Upper lobe of right lung (tissue), 1 donor: ENCODE measurements around the gene AGAP9. TPM values are rescaled to one million over a fixed set of nuclear protein-coding genes. Genes with fewer than 3 reads are reported as not detected.
"Not testable (repeated sequence)": the region's sequence is repeated elsewhere in the genome, so short reads cannot be mapped to it uniquely, and the experiment has no call there.

Experiments
- ATAC-seq: fragments of 200-7000 bp; cut with Tn5 transposase; one replicate; pipeline ENCODE4 v1.9.1; 2020; ENCODE audit warnings: mild to moderate bottlenecking, moderate library complexity
- DNase-seq: peaks from one replicate; pipeline ENCODE4 v3.0.0-alpha.2; 2020
- H3K27ac ChIP-seq: fragments of 200-600 bp; one replicate; pipeline ENCODE4 v1.8.0; 2022
- H3K27me3 ChIP-seq: fragments of 200-600 bp; one replicate; pipeline ENCODE4 v1.8.0; 2022; ENCODE audit warnings: mild to moderate bottlenecking
- H3K36me3 ChIP-seq: fragments of 200-600 bp; one replicate; pipeline ENCODE4 v1.8.0; 2022
- H3K4me1 ChIP-seq: fragments of 200-600 bp; one replicate; pipeline ENCODE4 v1.8.0; 2022
- H3K4me3 ChIP-seq: fragments of 200-600 bp; one replicate; pipeline ENCODE4 v1.8.0; 2022; ENCODE audit warnings: mild to moderate bottlenecking
- H3K9me3 ChIP-seq: fragments of 200-600 bp; one replicate; pipeline ENCODE4 v1.8.0; 2022
- CTCF ChIP-seq: fragments of 200-600 bp; IDR thresholded peaks from one replicate; pipeline ENCODE4 v1.8.0; 2022; ENCODE audit warnings: antibody characterized with exemption
- intact Hi-C: fragments of 100-400 bp; cut with DNase I; formaldehyde crosslinking; loops from one replicate; pipeline ENCODE4 v1.11.0; 2022
- total RNA-seq: library from RNA; stranded (reverse); fragmentation: NEBNext Ultra II Directional; extraction: Animal tissue kit (Norgen Biotek cat#: 25700); gene quantifications from one replicate; pipeline ENCODE4 v1.2.1, GENCODE V29; 2021
- donor health status: DM: no; HTN: yes; CAD: no; lungs with severe emphysema.

AGAP9 gene
- total RNA-seq, 1 donor from 2014 or later, result 6.0 TPM

- Histone ChIP-seq H3K4me1 (no peaks in the 10 kb centered on the region), H3K27ac (no peak overlapping the region), H3K4me3 (no peak overlapping the region), H3K36me3 (no peaks in the 10 kb centered on the region), H3K9me3 (no peaks in the 10 kb centered on the region), H3K27me3 (no peaks in the 10 kb centered on the region)
- no peak for ATAC-seq
- no peak for TF ChIP-seq CTCF
- intact Hi-C loops, result no loop called here
- peak; percentile 54 for DNase-seq
Measured at GRCh38 chr10:47456079-47456785, 67.2 kb downstream of the AGAP9 start.

- H3K27me3 ChIP-seq, H3K27ac ChIP-seq, intact Hi-C loops, H3K4me1 ChIP-seq, H3K36me3 ChIP-seq, H3K9me3 ChIP-seq, DNase-seq, H3K4me3 ChIP-seq, ATAC-seq: not testable (repeated sequence)
Measured at GRCh38 chr10:47455350-47456078, 67.9 kb downstream of the AGAP9 start.

GRCh38 chr10:47454780-47455058 lies 68.7 kb downstream of the AGAP9 start:
- intact Hi-C loops, result no loop called here

GRCh38 chr10:47454008-47454779 lies 69.2 kb downstream of the AGAP9 start:
- no peaks in the 10 kb centered on the region for H3K9me3 ChIP-seq
- ATAC-seq, result no peak
- H3K27me3 ChIP-seq, result no peaks in the 10 kb centered on the region

More at GRCh38 chr10:47454780-47455058, 68.7 kb downstream of the AGAP9 start:
- no peak for ATAC-seq
- no peaks in the 10 kb centered on the region for H3K27me3 ChIP-seq
- DNase-seq, result no peak
- no peaks in the 10 kb centered on the region for H3K9me3 ChIP-seq
- no peak overlapping the region for H3K27ac ChIP-seq
- no peak for TF ChIP-seq CTCF
- H3K36me3 ChIP-seq, result no peaks in the 10 kb centered on the region
- no peak overlapping the region for H3K4me3 ChIP-seq
- no peaks in the 10 kb centered on the region for H3K4me1 ChIP-seq

GRCh38 chr10:47453141-47454007 lies 70.1 kb downstream of the AGAP9 start:
- no peak for TF ChIP-seq CTCF
- no peak for DNase-seq
- no peak overlapping the region for H3K27ac ChIP-seq
- no peaks in the 10 kb centered on the region for H3K9me3 ChIP-seq
- no peak overlapping the region for H3K4me3 ChIP-seq
- no peaks in the 10 kb centered on the region for H3K4me1 ChIP-seq
- H3K27me3 ChIP-seq, result no peaks in the 10 kb centered on the region
- intact Hi-C loops, result no loop called here
- H3K36me3 ChIP-seq, result no peaks in the 10 kb centered on the region
- no peak for ATAC-seq

More at GRCh38 chr10:47454008-47454779, 69.2 kb downstream of the AGAP9 start:
- intact Hi-C loops, result no loop called here
- peak; percentile 46 for DNase-seq
- Histone ChIP-seq H3K4me1 (no peaks in the 10 kb centered on the region), H3K4me3 (no peak overlapping the region), H3K27ac (no peak overlapping the region), H3K36me3 (no peaks in the 10 kb centered on the region)
- TF ChIP-seq CTCF, result no peak
